Measurements from ENCODE around the gene RNF128. TPM values are rescaled to one million over a fixed set of nuclear protein-coding genes. Genes with fewer than 3 reads are reported as not detected.

RNF128 gene
- total RNA-seq = 1.2 TPM

- peak; percentile 20 for DNase-seq
Observed at GRCh38 chrX:106726485-106727437, at the start of gene RNF128. Gene RNF128 (plus strand): TSS chrX:106726701. CDS start chrX:106726914, 213 bp downstream.

GRCh38 chrX:106680716-106681115, 45.8 kb upstream of the RNF128 start:
- DNase-seq = no peak

- no peak for DNase-seq
Observed at GRCh38 chrX:106684207-106684606, 42.3 kb upstream of the RNF128 start.

GRCh38 chrX:106692425-106693065, 34.0 kb upstream of the RNF128 start:
- no peak for DNase-seq

GRCh38 chrX:106696502-106696901, 30.0 kb upstream of the RNF128 start:
- DNase-seq = no peak

GRCh38 chrX:106698693-106699092, 27.8 kb upstream of the RNF128 start:
- DNase-seq = no peak

GRCh38 chrX:106702636-106703035, 23.9 kb upstream of the RNF128 start:
- DNase-seq = no peak

GRCh38 chrX:106706466-106706865, 20.0 kb upstream of the RNF128 start:
- DNase-seq = no peak

- peak; percentile 1 for DNase-seq
Observed at GRCh38 chrX:106707771-106708454, 18.6 kb upstream of the RNF128 start.

GRCh38 chrX:106710771-106711170, 15.7 kb upstream of the RNF128 start:
- DNase-seq = no peak

- no peak for DNase-seq
Observed at GRCh38 chrX:106711375-106711774, 15.1 kb upstream of the RNF128 start.

- DNase-seq = no peak
Observed at GRCh38 chrX:106716004-106716403, 10.5 kb upstream of the RNF128 start.

GRCh38 chrX:106716463-106716862, 10.0 kb upstream of the RNF128 start:
- DNase-seq = no peak

GRCh38 chrX:106718709-106719108, 7.8 kb upstream of the RNF128 start:
- DNase-seq = no peak

- DNase-seq = no peak
Observed at GRCh38 chrX:106725931-106726330, 570 bp upstream of the RNF128 start.

GRCh38 chrX:106728337-106728736, 1.8 kb downstream of the RNF128 start:
- DNase-seq = no peak

- no peak for DNase-seq
Observed at GRCh38 chrX:106730401-106730800, 3.9 kb downstream of the RNF128 start.

GRCh38 chrX:106731590-106731989, 5.1 kb downstream of the RNF128 start:
- DNase-seq = no peak

- no peak for DNase-seq
Observed at GRCh38 chrX:106734827-106735226, 8.3 kb downstream of the RNF128 start.

- DNase-seq = no peak
Observed at GRCh38 chrX:106740193-106740780, 13.8 kb downstream of the RNF128 start.

- no peak for DNase-seq
Observed at GRCh38 chrX:106742193-106742592, 15.7 kb downstream of the RNF128 start.

- DNase-seq = no peak
Observed at GRCh38 chrX:106742805-106743204, 16.3 kb downstream of the RNF128 start.

- DNase-seq = no peak
Observed at GRCh38 chrX:106748377-106748776, 21.9 kb downstream of the RNF128 start.
